ES-I3 (cell line): ENCODE measurements around the gene ROCK1.
"Not testable (repeated sequence)": the region's sequence is repeated elsewhere in the genome, so short reads cannot be mapped to it uniquely, and the experiment has no call there.

ENCODE experiments used
- H3K36me3 ChIP-seq: 2 replicates; pipeline ENCODE4 v1.6.1; 2013; ENCODE audit warnings: mild to moderate bottlenecking, low read length, control low read depth, moderate library complexity; ENCODE audit not compliant: insufficient read depth
- H3K4me1 ChIP-seq: 2 replicates; pipeline ENCODE4 v1.6.1; 2013; ENCODE audit warnings: mild to moderate bottlenecking, control low read depth, low read length; ENCODE audit not compliant: insufficient read depth
- H3K9ac ChIP-seq: 2 replicates; pipeline ENCODE4 v1.6.1; 2013; ENCODE audit warnings: low read depth, mild to moderate bottlenecking, low read length, moderate library complexity
- H3K9me3 ChIP-seq: 2 replicates; pipeline ENCODE4 v1.6.1; 2013; ENCODE audit warnings: mild to moderate bottlenecking, low read length, moderate library complexity; ENCODE audit not compliant: control insufficient read depth, insufficient read depth

ROCK1 gene

DNA sequence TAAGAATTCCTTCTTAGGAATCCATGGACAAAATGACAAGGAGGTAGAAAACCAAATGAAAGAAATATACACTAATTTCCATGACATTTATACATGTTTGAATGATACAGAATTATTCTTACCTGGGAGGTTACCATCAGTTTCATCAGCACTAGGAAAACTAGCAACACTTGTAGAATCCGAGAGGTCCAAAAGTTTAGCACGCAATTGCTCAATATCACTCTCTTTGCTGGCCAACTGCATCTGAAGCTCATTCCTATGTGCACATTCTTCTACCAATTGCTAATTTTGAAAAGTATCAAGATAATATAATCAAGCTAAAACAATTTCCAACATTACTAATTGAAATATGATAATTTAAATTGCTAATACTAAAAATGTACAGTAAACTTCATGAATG lies 144.8 kb downstream of the ROCK1 start:
- H3K36me3 ChIP-seq = peaks cover 2% of the 10 kb centered on the region; the same call in 1 of the 2 replicates
- H3K9ac ChIP-seq = no peak overlapping the region
- H3K9me3 ChIP-seq = no peaks in the 10 kb centered on the region
- no peaks in the 10 kb centered on the region for H3K4me1 ChIP-seq

DNA sequence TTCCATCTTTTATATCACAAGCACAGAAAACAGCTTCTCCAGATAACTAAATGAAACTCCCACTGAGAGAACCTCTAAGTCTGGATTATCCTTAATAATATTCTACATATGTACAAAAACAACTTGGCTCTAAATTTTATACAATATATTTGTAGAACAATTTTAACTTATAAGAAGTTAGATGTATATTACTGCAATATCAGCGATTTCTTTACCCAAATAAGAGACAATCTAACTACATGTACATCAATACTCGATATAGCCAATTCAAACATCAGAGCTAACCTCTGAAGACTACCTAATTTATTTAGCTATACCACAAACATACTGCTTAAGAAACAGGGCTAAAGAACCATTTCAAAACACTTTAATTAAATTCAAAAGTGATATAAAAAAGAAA lies 148.6 kb downstream of the ROCK1 start:
- Histone ChIP-seq H3K4me1 (no peaks in the 10 kb centered on the region), H3K36me3 (no peaks in the 10 kb centered on the region), H3K9me3 (no peaks in the 10 kb centered on the region), H3K9ac (no peak overlapping the region)

DNA sequence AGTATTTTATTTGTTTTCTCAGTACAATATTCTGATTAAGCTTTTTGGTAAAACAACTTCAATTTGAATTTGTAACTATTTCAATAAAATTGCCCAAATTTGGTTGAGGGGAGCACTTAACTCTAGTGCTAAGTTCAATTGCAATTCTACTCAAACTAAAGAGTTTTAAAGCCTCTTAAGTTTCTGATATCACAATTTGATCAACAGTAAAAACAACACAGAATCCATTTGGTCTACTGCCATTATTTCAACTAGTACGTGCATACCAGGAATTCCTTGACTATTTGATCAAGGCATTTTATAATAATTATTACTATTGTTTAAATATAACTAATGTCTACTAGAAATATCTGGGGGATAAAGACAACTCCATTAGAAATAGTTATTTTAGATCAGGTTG lies 150.9 kb downstream of the ROCK1 start:
- Histone ChIP-seq H3K36me3 (no peaks in the 10 kb centered on the region), H3K4me1 (no peaks in the 10 kb centered on the region), H3K9me3 (no peaks in the 10 kb centered on the region), H3K9ac (no peak overlapping the region)

DNA sequence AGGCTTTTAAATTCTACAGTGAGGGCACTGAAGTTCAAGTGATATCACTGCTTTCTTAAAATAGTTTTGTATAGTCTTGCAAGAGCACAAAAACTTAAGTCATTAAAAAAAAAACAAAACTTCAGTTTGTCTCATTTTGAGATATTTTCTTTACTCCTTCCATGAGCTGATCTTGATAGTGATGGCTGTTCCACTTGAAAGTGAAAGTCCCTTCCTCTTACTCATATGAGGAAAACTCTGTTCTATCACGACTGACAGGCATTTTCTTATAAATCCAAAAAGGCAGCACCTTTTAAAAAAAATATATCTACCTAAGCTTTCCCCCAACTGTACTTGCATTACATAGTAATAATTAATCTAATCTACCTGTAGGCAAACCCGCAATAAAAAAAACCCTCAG lies 160.8 kb downstream of the ROCK1 start:
- not testable (repeated sequence) for H3K4me1 ChIP-seq, H3K9ac ChIP-seq, H3K36me3 ChIP-seq

More for the DNA sequence above, 160.8 kb downstream of the ROCK1 start:
- not testable (repeated sequence) for H3K9me3 ChIP-seq
